Measurements from ENCODE around the gene PAX7.

The PAX7 gene

GRCh38 chr1:18641005-18641941, 10.6 kb downstream of the PAX7 start:
- DNase-seq (ENCODE audit: low read depth): no peak

GRCh38 chr1:18642278-18643095, 11.8 kb downstream of the PAX7 start:
- no peak for DNase-seq (ENCODE audit: low read depth)

GRCh38 chr1:18643154-18644012, 12.7 kb downstream of the PAX7 start:
- no peak for DNase-seq (ENCODE audit: low read depth)

GRCh38 chr1:18644013-18644399, 13.4 kb downstream of the PAX7 start:
- DNase-seq (ENCODE audit: low read depth): no peak

- DNase-seq (ENCODE audit: low read depth): no peak
Measured at GRCh38 chr1:18644446-18644845, 13.8 kb downstream of the PAX7 start.

GRCh38 chr1:18644973-18645746, 14.5 kb downstream of the PAX7 start:
- no peak for DNase-seq (ENCODE audit: low read depth)

- DNase-seq (ENCODE audit: low read depth): no peak
Measured at GRCh38 chr1:18645747-18646090, 15.1 kb downstream of the PAX7 start.

GRCh38 chr1:18646091-18646785, 15.6 kb downstream of the PAX7 start:
- no peak for DNase-seq (ENCODE audit: low read depth)

- DNase-seq (ENCODE audit: low read depth): no peak
Measured at GRCh38 chr1:18646786-18647410, 16.3 kb downstream of the PAX7 start.

- no peak for DNase-seq (ENCODE audit: low read depth)
Measured at GRCh38 chr1:18647681-18648214, 17.1 kb downstream of the PAX7 start.

GRCh38 chr1:18649693-18650370, 19.2 kb downstream of the PAX7 start:
- DNase-seq (ENCODE audit: low read depth): no peak

GRCh38 chr1:18651713-18652112, 21.1 kb downstream of the PAX7 start:
- no peak for DNase-seq (ENCODE audit: low read depth)

- DNase-seq (ENCODE audit: low read depth): no peak
Measured at GRCh38 chr1:18652791-18653190, 22.1 kb downstream of the PAX7 start.

GRCh38 chr1:18653367-18653766, 22.7 kb downstream of the PAX7 start:
- DNase-seq (ENCODE audit: low read depth): no peak

- no peak for DNase-seq (ENCODE audit: low read depth)
Measured at GRCh38 chr1:18653916-18654315, 23.3 kb downstream of the PAX7 start.

GRCh38 chr1:18654599-18654998, 24.0 kb downstream of the PAX7 start:
- DNase-seq (ENCODE audit: low read depth): no peak

- DNase-seq (ENCODE audit: low read depth): no peak
Measured at GRCh38 chr1:18657506-18658201, 27.0 kb downstream of the PAX7 start.

- DNase-seq (ENCODE audit: low read depth): no peak
Measured at GRCh38 chr1:18658831-18659230, 28.2 kb downstream of the PAX7 start.
